K562 (cell line): Measurements from ENCODE around the gene RPL27. TPM values are rescaled to one million over a fixed set of nuclear protein-coding genes. Genes with fewer than 3 reads are reported as not detected.

Experiments used
- SFPQ ChIP-seq: fragments of 200-400 bp; formaldehyde crosslinking; IDR thresholded peaks from 2 replicates; pipeline ENCODE4 v1.6.1; 2017; ENCODE audit warnings: mild to moderate bottlenecking, low read depth, low read length, moderate library complexity
- SRF ChIP-seq, 2 experiments: fragments of 250-450, 450-650 bp in 1 of 2; sonication (Bioruptor Pico) in 1 of 2; sonication (generic) in 1 of 2; formaldehyde crosslinking; IDR thresholded peaks; 2 replicates each; pipeline versions ENCODE4 v1.5.0 to v1.5.1; 2020 to 2022; ENCODE audit warnings: mild to moderate bottlenecking in 1 of 2, missing genetic modification reagents in 1 of 2
- ZHX1 ChIP-seq: fragments of 150-350 bp; conservative IDR thresholded peaks from 2 replicates; pipeline ENCODE4 v1.6.1; 2014; ENCODE audit warnings: low read length
- polyA plus RNA-seq, 8 experiments: library from polyadenylated mRNA; depleted of rRNA in 4 of 8; stranded (reverse) in 5 of 8; unstranded in 3 of 8; fragments of >200 nt; fragmentation: Nextera tagmentation in 2 of 8; fragmentation: Illumina TruSeq in 1 of 8; extraction: Ambion mirVana in 2 of 8; extraction: Trizol in 1 of 8; gene quantifications; 2 replicates each; pipeline versions ENCODE4 v1.2.1 to v1.2.3, GENCODE V29; 2011 to 2014; ENCODE audit warnings: inconsistent platforms in 1 of 8, missing spikeins in 1 of 8
- total RNA-seq, 7 experiments: library from RNA; depleted of rRNA in 6 of 7; stranded (reverse); fragments of >200 nt in 6 of 7; fragmentation: Illumina TruSeq in 2 of 7; extraction: Trizol in 2 of 7; gene quantifications; 2 replicates each; pipeline versions ENCODE4 v1.2.1 to v1.2.3, GENCODE V29; 2011 to 2021; ENCODE audit warnings: low replicate concordance in 1 of 7

Gene RPL27
- total and polyA plus RNA-seq, 9 of the 15 experiments (the other 6 are each of a cell fraction or from before 2014, with no cell fraction given) = 1,539 to 6,155 (median 3,710) TPM

GRCh38 chr17:43021741-43022512, 23.7 kb downstream of the RPL27 start, which contains the start of gene VAT1 (continued):
- TF ChIP-seq SFPQ = no peak
- TF ChIP-seq SRF (CRISPR knock-in tag; IDR thresholded peaks at IDR 0.05) = no peak
- no peak for TF ChIP-seq ZHX1
